ENCODE results near the gene SPOCK2.
"Not testable (repeated sequence)": the region's sequence is repeated elsewhere in the genome, so short reads cannot be mapped to it uniquely, and the experiment has no call there.

The SPOCK2 gene

GRCh38 chr10:72087969-72088888, at the start of gene SPOCK2:
Gene SPOCK2 (minus strand): TSS chr10:72088551. CDS start chr10:72088328, 223 bp downstream.
- Histone ChIP-seq H3K9ac (ENCODE audit: low read depth, low read length) (no peak within 1 kb of the TSS), H3K36me3 (ENCODE audit: insufficient read depth, low read depth, low read length) (no peaks in the 10 kb centered on the region), H3K27me3 (ENCODE audit: insufficient read depth, low read length) (peaks cover 70% of the 10 kb centered on the region), H3K9me3 (ENCODE audit: insufficient read depth, low read depth, low read length) (no peaks in the 10 kb centered on the region), H3K27ac (ENCODE audit: low read length) (no peak within 1 kb of the TSS), H3K4me3 (ENCODE audit: low read length) (peak within 1 kb of the TSS; percentile 58), H3K4me1 (ENCODE audit: insufficient read depth, low read length) (peaks cover 10% of the 10 kb centered on the region; the same call in 1 of the 2 replicates)

GRCh38 chr10:72137583-72137982, 49.2 kb upstream of the SPOCK2 start:
- no peaks in the 10 kb centered on the region for H3K9me3 ChIP-seq (ENCODE audit: insufficient read depth, low read depth, low read length)
- H3K36me3 ChIP-seq (ENCODE audit: insufficient read depth, low read depth, low read length): no peaks in the 10 kb centered on the region; the same call in 1 of the 2 replicates
- no peak overlapping the region for H3K4me3 ChIP-seq (ENCODE audit: low read length)
- no peak overlapping the region for H3K27ac ChIP-seq (ENCODE audit: low read length)
- no peaks in the 10 kb centered on the region for H3K27me3 ChIP-seq (ENCODE audit: insufficient read depth, low read length)
- peaks cover 13% of the 10 kb centered on the region for H3K4me1 ChIP-seq (ENCODE audit: insufficient read depth, low read length)
- no peak overlapping the region for H3K9ac ChIP-seq (ENCODE audit: low read depth, low read length)

- not testable (repeated sequence) for H3K9ac ChIP-seq (ENCODE audit: low read depth, low read length); H3K4me3 ChIP-seq (ENCODE audit: low read length); H3K27me3 ChIP-seq (ENCODE audit: insufficient read depth, low read length); H3K9me3 ChIP-seq (ENCODE audit: insufficient read depth, low read depth, low read length); H3K36me3 ChIP-seq (ENCODE audit: insufficient read depth, low read depth, low read length); H3K27ac ChIP-seq (ENCODE audit: low read length)
- H3K4me1 ChIP-seq (ENCODE audit: insufficient read depth, low read length): peaks cover 13% of the 10 kb centered on the region
These were observed 47.9 kb upstream of the SPOCK2 start for GRCh38 chr10:72136225-72136624.

GRCh38 chr10:72134785-72135767, 46.7 kb upstream of the SPOCK2 start:
- Histone ChIP-seq H3K9ac (ENCODE audit: low read depth, low read length) (no peak overlapping the region), H3K9me3 (ENCODE audit: insufficient read depth, low read depth, low read length) (no peaks in the 10 kb centered on the region), H3K27me3 (ENCODE audit: insufficient read depth, low read length) (no peaks in the 10 kb centered on the region), H3K4me3 (ENCODE audit: low read length) (no peak overlapping the region), H3K4me1 (ENCODE audit: insufficient read depth, low read length) (peaks cover 7% of the 10 kb centered on the region), H3K36me3 (ENCODE audit: insufficient read depth, low read depth, low read length) (no peaks in the 10 kb centered on the region; the same call in 1 of the 2 replicates), H3K27ac (ENCODE audit: low read length) (no peak overlapping the region)

- Histone ChIP-seq H3K36me3 (ENCODE audit: insufficient read depth, low read depth, low read length) (no peaks in the 10 kb centered on the region; the same call in 1 of the 2 replicates), H3K27me3 (ENCODE audit: insufficient read depth, low read length) (no peaks in the 10 kb centered on the region), H3K27ac (ENCODE audit: low read length) (no peak overlapping the region), H3K4me3 (ENCODE audit: low read length) (no peak overlapping the region), H3K9me3 (ENCODE audit: insufficient read depth, low read depth, low read length) (no peaks in the 10 kb centered on the region), H3K4me1 (ENCODE audit: insufficient read depth, low read length) (no peaks in the 10 kb centered on the region), H3K9ac (ENCODE audit: low read depth, low read length) (no peak overlapping the region)
These were observed 45.2 kb upstream of the SPOCK2 start for GRCh38 chr10:72133517-72133916.

GRCh38 chr10:72132854-72133253, 44.5 kb upstream of the SPOCK2 start:
- Histone ChIP-seq H3K36me3 (ENCODE audit: insufficient read depth, low read depth, low read length) (no peaks in the 10 kb centered on the region; the same call in 1 of the 2 replicates), H3K4me1 (ENCODE audit: insufficient read depth, low read length) (no peaks in the 10 kb centered on the region), H3K27me3 (ENCODE audit: insufficient read depth, low read length) (no peaks in the 10 kb centered on the region), H3K4me3 (ENCODE audit: low read length) (no peak overlapping the region), H3K27ac (ENCODE audit: low read length) (no peak overlapping the region), H3K9me3 (ENCODE audit: insufficient read depth, low read depth, low read length) (no peaks in the 10 kb centered on the region), H3K9ac (ENCODE audit: low read depth, low read length) (no peak overlapping the region)

- no peaks in the 10 kb centered on the region; the same call in 1 of the 2 replicates for H3K36me3 ChIP-seq (ENCODE audit: insufficient read depth, low read depth, low read length)
- H3K9ac ChIP-seq (ENCODE audit: low read depth, low read length): no peak overlapping the region
- H3K9me3 ChIP-seq (ENCODE audit: insufficient read depth, low read depth, low read length): no peaks in the 10 kb centered on the region
- H3K4me1 ChIP-seq (ENCODE audit: insufficient read depth, low read length): peaks cover 6% of the 10 kb centered on the region; the same call in 1 of the 2 replicates
- no peak overlapping the region for H3K4me3 ChIP-seq (ENCODE audit: low read length)
- no peaks in the 10 kb centered on the region for H3K27me3 ChIP-seq (ENCODE audit: insufficient read depth, low read length)
- H3K27ac ChIP-seq (ENCODE audit: low read length): no peak overlapping the region
These were observed 39.2 kb upstream of the SPOCK2 start for GRCh38 chr10:72127571-72127970.

- H3K27me3 ChIP-seq (ENCODE audit: insufficient read depth, low read length): no peaks in the 10 kb centered on the region
- no peaks in the 10 kb centered on the region for H3K9me3 ChIP-seq (ENCODE audit: insufficient read depth, low read depth, low read length)
- no peak overlapping the region for H3K4me3 ChIP-seq (ENCODE audit: low read length)
- H3K4me1 ChIP-seq (ENCODE audit: insufficient read depth, low read length): peaks cover 6% of the 10 kb centered on the region; the same call in 1 of the 2 replicates
- H3K36me3 ChIP-seq (ENCODE audit: insufficient read depth, low read depth, low read length): no peaks in the 10 kb centered on the region
- H3K9ac ChIP-seq (ENCODE audit: low read depth, low read length): no peak overlapping the region
- H3K27ac ChIP-seq (ENCODE audit: low read length): no peak overlapping the region
These were observed 38.5 kb upstream of the SPOCK2 start for GRCh38 chr10:72126872-72127232.

GRCh38 chr10:72126184-72126871, 38.0 kb upstream of the SPOCK2 start:
- Histone ChIP-seq H3K4me3 (ENCODE audit: low read length) (no peak overlapping the region), H3K27ac (ENCODE audit: low read length) (no peak overlapping the region), H3K9me3 (ENCODE audit: insufficient read depth, low read depth, low read length) (no peaks in the 10 kb centered on the region), H3K36me3 (ENCODE audit: insufficient read depth, low read depth, low read length) (no peaks in the 10 kb centered on the region), H3K27me3 (ENCODE audit: insufficient read depth, low read length) (no peaks in the 10 kb centered on the region), H3K9ac (ENCODE audit: low read depth, low read length) (no peak overlapping the region), H3K4me1 (ENCODE audit: insufficient read depth, low read length) (peaks cover 6% of the 10 kb centered on the region; the same call in 1 of the 2 replicates)

- Histone ChIP-seq H3K9ac (ENCODE audit: low read depth, low read length) (no peak overlapping the region), H3K4me1 (ENCODE audit: insufficient read depth, low read length) (peaks cover 6% of the 10 kb centered on the region; the same call in 1 of the 2 replicates), H3K36me3 (ENCODE audit: insufficient read depth, low read depth, low read length) (no peaks in the 10 kb centered on the region), H3K27ac (ENCODE audit: low read length) (no peak overlapping the region), H3K9me3 (ENCODE audit: insufficient read depth, low read depth, low read length) (no peaks in the 10 kb centered on the region), H3K4me3 (ENCODE audit: low read length) (no peak overlapping the region), H3K27me3 (ENCODE audit: insufficient read depth, low read length) (no peaks in the 10 kb centered on the region)
These were observed 36.6 kb upstream of the SPOCK2 start for GRCh38 chr10:72124989-72125388.

GRCh38 chr10:72124381-72124780, 36.0 kb upstream of the SPOCK2 start:
- H3K27me3 ChIP-seq (ENCODE audit: insufficient read depth, low read length): no peaks in the 10 kb centered on the region
- peaks cover 6% of the 10 kb centered on the region; the same call in 1 of the 2 replicates for H3K4me1 ChIP-seq (ENCODE audit: insufficient read depth, low read length)
- H3K9me3 ChIP-seq (ENCODE audit: insufficient read depth, low read depth, low read length): no peaks in the 10 kb centered on the region
- H3K36me3 ChIP-seq (ENCODE audit: insufficient read depth, low read depth, low read length): no peaks in the 10 kb centered on the region
- H3K27ac ChIP-seq (ENCODE audit: low read length): no peak overlapping the region
- no peak overlapping the region for H3K4me3 ChIP-seq (ENCODE audit: low read length)
- no peak overlapping the region for H3K9ac ChIP-seq (ENCODE audit: low read depth, low read length)

All from iPS-20b (cell line).